OCI-LY3 (cell line): ENCODE results near the gene FSTL5.

ENCODE experiments used
- EZH2phosphoT487 ChIP-seq: fragments of 200-600 bp; shearing (Covaris generic); IDR thresholded peaks from 2 replicates; pipeline ENCODE4 v1.6.1; 2018; ENCODE audit warnings: antibody characterized with exemption, mixed run types, low read depth
- TF ChIP-seq, protein P1 (sequence below): fragments of 200-600, 300-600 bp; sonication (generic); IDR thresholded peaks from 2 replicates; pipeline ENCODE4 v1.5.1; 2014; ENCODE audit warnings: antibody characterized with exemption, low read length, low read depth

DNA sequence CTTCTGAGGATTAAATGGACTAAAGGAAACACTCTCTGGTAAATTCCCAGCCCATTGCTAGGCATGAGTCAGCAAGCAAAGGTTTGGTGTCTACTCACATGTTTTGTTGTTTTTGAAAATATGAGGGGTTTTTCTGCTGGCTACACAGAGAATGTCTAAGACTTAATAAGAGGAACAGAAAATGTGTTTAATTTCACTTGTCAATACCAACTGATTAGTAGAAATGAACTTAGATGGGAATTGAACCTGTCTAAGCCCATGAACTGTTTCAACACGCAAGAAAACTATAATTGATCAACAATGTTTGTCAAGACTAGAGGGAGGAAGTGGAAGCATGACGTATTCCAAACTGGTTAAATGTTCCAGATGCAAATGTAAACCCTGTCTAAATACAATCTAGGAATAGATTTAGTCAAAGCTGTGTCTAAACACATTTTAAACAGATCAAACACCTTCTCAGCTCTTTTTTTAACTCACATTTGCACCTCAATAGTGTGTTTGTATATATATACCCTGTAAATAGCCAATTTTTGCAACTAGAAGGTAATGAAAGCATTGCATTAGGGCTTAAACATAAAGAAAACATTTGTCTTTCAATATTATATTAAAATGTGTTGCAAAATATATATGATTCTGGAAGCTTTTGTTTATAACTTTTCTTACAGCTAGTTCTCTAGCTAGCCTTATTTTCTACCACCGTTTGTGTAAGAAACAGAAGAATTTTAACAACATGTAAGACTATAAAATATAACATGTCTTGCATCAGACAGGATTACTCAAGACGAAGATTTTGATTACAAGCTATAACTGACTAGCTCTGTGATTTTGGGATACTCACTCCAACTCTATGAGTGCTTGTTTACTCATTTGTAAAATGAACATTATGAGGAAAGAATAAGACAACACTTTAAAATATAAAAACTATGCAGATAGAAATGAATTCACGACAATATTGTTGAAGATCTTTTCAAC is 607.8 kb downstream of the FSTL5 start:
- TF ChIP-seq, protein P1, sequence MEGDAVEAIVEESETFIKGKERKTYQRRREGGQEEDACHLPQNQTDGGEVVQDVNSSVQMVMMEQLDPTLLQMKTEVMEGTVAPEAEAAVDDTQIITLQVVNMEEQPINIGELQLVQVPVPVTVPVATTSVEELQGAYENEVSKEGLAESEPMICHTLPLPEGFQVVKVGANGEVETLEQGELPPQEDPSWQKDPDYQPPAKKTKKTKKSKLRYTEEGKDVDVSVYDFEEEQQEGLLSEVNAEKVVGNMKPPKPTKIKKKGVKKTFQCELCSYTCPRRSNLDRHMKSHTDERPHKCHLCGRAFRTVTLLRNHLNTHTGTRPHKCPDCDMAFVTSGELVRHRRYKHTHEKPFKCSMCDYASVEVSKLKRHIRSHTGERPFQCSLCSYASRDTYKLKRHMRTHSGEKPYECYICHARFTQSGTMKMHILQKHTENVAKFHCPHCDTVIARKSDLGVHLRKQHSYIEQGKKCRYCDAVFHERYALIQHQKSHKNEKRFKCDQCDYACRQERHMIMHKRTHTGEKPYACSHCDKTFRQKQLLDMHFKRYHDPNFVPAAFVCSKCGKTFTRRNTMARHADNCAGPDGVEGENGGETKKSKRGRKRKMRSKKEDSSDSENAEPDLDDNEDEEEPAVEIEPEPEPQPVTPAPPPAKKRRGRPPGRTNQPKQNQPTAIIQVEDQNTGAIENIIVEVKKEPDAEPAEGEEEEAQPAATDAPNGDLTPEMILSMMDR: no peak
- TF ChIP-seq EZH2phosphoT487: no peak
